Measurements from ENCODE around the gene GAGE12E.
"Not testable (repeated sequence)": the region's sequence is repeated elsewhere in the genome, so short reads cannot be mapped to it uniquely, and the experiment has no call there.

- not testable (repeated sequence) for TF ChIP-seq POLR2A (IDR thresholded peaks at IDR 0.05)
- TF ChIP-seq, protein P1, sequence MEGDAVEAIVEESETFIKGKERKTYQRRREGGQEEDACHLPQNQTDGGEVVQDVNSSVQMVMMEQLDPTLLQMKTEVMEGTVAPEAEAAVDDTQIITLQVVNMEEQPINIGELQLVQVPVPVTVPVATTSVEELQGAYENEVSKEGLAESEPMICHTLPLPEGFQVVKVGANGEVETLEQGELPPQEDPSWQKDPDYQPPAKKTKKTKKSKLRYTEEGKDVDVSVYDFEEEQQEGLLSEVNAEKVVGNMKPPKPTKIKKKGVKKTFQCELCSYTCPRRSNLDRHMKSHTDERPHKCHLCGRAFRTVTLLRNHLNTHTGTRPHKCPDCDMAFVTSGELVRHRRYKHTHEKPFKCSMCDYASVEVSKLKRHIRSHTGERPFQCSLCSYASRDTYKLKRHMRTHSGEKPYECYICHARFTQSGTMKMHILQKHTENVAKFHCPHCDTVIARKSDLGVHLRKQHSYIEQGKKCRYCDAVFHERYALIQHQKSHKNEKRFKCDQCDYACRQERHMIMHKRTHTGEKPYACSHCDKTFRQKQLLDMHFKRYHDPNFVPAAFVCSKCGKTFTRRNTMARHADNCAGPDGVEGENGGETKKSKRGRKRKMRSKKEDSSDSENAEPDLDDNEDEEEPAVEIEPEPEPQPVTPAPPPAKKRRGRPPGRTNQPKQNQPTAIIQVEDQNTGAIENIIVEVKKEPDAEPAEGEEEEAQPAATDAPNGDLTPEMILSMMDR (IDR thresholded peaks at IDR 0.05): not testable (repeated sequence)
Observed at GRCh38 chrX:49531877-49532276, 19.2 kb upstream of the GAGE12E start, which contains the start of gene GAGE12C.

All from body of pancreas (tissue), 4 donors.